ENCODE results near the gene DNAJC1.
"Not testable (repeated sequence)": the region's sequence is repeated elsewhere in the genome, so short reads cannot be mapped to it uniquely, and the experiment has no call there.

Gene DNAJC1

GRCh38 chr10:22003177-22003963 lies at the start of gene DNAJC1:
TSS of gene DNAJC1 (minus strand) at chr10:22003730. CDS start at chr10:22003434, 296 bp downstream.
- FAIRE-seq: peak; percentile 92

GRCh38 chr10:22053048-22053447 lies 49.5 kb upstream of the DNAJC1 start:
- FAIRE-seq: no peak

GRCh38 chr10:22049635-22050034 lies 46.1 kb upstream of the DNAJC1 start:
- no peak for FAIRE-seq

GRCh38 chr10:22047812-22048211 lies 44.3 kb upstream of the DNAJC1 start:
- FAIRE-seq: no peak

- FAIRE-seq: no peak
These were observed 39.8 kb upstream of the DNAJC1 start for GRCh38 chr10:22043327-22043633.

GRCh38 chr10:22042557-22043326 lies 39.2 kb upstream of the DNAJC1 start:
- FAIRE-seq: no peak

DNA sequence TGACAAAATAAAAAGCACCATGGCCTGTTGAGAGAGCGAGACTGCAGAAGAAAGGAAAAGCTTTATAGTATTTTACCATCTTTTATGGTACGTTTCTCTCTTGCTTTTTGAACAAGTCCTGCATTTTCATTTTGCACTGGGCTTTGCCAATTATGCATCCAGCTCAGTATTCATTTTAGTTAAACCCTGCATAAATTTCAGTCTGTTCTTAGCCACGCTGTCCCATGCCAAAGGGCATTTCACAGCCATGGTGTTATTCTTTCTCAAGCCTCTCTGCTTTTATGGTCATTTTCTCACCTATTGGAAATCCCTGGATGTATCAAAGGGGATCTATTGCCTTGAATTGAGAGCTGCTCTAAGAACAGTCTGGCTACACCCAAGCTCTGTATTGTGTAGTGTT lies 30.8 kb upstream of the DNAJC1 start:
- FAIRE-seq: no peak

- not testable (repeated sequence) for FAIRE-seq
These were observed 28.7 kb upstream of the DNAJC1 start for GRCh38 chr10:22032268-22032667.

GRCh38 chr10:22030421-22030820 lies 26.9 kb upstream of the DNAJC1 start:
- no peak for FAIRE-seq

GRCh38 chr10:22029445-22030236 lies 26.1 kb upstream of the DNAJC1 start:
- FAIRE-seq: no peak

- FAIRE-seq: no peak
These were observed 24.1 kb upstream of the DNAJC1 start for GRCh38 chr10:22027364-22028238.

- no peak for FAIRE-seq
These were observed 22.8 kb upstream of the DNAJC1 start for GRCh38 chr10:22026287-22026686.

DNA sequence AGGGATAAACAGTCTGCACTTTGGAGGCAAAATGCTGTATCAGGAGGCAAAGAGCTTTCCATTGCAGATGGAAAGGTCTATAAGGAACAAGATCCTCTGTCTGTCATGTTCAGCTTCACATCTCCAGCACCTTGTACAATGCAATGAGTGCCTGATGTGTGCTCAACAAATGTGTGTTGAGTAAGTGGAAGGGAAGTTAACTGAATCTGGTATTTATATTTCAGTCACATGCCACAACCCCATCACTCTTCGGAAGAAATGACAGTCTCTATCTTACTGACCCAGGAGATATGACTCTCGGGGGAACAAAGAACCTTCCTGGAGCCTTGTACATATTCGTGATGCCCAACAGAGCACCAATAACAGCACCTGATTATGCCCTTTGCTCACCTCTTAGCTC lies 20.0 kb upstream of the DNAJC1 start:
- no peak for FAIRE-seq

DNA sequence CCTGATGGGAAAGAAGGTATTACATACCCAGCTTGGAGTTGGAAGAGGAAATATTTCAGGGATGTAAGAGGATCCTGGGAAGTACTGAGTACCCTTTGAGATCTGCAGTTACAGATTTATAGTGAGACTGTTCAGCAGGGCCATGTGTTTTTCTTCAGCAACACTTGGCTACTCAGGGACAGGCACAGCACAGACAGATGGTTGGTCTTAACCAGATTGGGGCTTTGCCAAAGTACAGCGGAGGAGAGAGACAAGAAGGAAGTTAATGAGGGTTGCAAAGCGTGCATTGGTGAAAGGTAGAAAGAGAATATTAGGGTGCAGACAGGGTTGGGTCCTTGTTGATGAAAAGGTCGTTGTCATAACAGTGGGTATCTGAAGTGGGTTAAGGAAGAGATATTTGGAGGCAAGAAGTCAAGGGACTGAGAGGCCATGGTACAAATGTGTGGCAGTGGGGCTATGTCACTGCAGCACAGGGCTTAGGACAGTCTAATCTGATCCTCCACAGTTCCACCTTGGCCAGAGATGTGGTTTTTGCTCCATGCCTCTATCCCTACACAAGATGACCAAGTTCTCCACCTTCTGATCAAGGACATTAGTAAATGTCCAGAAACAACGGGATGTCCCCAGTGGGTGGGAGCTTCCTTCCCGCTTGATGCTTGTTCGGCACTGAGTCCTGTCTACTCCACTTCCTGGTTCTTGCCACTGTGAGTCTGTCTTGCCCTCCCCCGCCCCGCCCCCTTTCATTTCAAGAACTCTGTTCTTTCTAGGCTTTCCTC lies 18.9 kb upstream of the DNAJC1 start:
- FAIRE-seq: no peak

DNA sequence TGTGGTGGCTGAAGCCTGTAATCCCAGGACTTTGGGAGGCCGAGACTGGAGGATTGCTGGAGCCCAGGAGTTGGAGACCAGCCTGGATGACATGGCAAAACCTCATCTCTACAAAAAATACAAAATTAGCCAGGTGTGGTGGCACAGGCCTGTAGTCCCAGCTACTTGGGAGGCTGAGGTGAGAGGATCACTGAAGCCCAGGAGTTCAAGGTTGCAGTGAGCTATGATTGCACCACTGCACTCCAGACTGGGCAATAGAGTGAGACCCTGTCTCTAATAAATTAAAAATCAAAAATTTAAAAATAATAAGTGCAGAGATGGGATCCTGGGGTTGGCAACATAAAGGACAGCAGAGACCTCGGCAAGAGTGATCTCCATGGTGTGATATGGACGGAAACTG lies 17.6 kb upstream of the DNAJC1 start:
- not testable (repeated sequence) for FAIRE-seq

- no peak for FAIRE-seq
These were observed 13.9 kb upstream of the DNAJC1 start for GRCh38 chr10:22017283-22018020.

- no peak for FAIRE-seq
These were observed 12.6 kb upstream of the DNAJC1 start for GRCh38 chr10:22016046-22016705.

- FAIRE-seq: peak; percentile 94
These were observed 7.5 kb upstream of the DNAJC1 start for GRCh38 chr10:22010973-22011408.

DNA sequence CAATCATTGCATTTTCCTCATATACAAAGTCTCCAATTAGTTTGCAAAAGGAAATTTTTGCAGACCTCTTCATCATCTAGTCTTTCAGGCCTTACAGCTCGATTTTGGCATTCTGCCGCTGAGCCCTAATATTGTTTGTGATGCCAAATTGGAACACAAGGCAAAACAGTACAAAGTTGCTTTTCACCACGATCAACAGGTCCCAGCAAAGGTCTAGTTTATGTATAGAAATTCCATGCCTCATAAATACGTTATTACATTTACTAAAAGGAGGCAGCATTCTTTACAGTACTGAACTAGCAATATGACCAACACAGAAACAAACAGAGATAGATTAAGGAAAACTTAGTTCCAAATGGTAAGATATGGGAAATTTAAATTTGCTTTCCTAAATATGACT lies 7.0 kb upstream of the DNAJC1 start:
- FAIRE-seq: no peak

GRCh38 chr10:22006379-22006884 lies 2.9 kb upstream of the DNAJC1 start:
- FAIRE-seq: no peak

All from G401.6 (cell line).